ENCODE data around the gene ALKBH5.

DNA sequence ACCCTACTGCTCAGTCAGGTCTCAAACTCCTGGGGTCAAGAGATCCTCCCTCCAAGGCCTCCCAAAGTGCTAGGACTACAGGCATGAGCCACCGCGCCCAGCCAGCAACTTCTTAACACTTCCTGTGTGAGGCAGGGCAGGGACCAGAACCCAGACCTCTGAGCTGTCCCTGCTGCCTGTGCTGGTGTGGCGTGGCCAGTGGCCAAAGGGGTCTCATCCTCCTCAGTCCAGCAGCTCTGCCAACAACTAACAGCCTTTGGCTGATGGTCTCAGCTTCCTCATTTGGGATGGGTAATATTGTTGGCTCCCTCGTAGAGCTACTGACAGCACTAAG is 40.4 kb downstream of the ALKBH5 start:
- TF ChIP-seq, protein P1, sequence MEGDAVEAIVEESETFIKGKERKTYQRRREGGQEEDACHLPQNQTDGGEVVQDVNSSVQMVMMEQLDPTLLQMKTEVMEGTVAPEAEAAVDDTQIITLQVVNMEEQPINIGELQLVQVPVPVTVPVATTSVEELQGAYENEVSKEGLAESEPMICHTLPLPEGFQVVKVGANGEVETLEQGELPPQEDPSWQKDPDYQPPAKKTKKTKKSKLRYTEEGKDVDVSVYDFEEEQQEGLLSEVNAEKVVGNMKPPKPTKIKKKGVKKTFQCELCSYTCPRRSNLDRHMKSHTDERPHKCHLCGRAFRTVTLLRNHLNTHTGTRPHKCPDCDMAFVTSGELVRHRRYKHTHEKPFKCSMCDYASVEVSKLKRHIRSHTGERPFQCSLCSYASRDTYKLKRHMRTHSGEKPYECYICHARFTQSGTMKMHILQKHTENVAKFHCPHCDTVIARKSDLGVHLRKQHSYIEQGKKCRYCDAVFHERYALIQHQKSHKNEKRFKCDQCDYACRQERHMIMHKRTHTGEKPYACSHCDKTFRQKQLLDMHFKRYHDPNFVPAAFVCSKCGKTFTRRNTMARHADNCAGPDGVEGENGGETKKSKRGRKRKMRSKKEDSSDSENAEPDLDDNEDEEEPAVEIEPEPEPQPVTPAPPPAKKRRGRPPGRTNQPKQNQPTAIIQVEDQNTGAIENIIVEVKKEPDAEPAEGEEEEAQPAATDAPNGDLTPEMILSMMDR (IDR thresholded peaks at IDR 0.05), result no peak
- TF ChIP-seq POLR2A (IDR thresholded peaks at IDR 0.05), result no peak
